HG02571 (cell line): ENCODE measurements around the gene PBX1.

Experiments used
- ATAC-seq: cut with Tn5 transposase; IDR thresholded peaks from one replicate; pipeline ENCODE4 v1.9.1; 2021; ENCODE audit warnings: mild to moderate bottlenecking, moderate library complexity; ENCODE audit not compliant: unreplicated experiment

Gene PBX1

DNA sequence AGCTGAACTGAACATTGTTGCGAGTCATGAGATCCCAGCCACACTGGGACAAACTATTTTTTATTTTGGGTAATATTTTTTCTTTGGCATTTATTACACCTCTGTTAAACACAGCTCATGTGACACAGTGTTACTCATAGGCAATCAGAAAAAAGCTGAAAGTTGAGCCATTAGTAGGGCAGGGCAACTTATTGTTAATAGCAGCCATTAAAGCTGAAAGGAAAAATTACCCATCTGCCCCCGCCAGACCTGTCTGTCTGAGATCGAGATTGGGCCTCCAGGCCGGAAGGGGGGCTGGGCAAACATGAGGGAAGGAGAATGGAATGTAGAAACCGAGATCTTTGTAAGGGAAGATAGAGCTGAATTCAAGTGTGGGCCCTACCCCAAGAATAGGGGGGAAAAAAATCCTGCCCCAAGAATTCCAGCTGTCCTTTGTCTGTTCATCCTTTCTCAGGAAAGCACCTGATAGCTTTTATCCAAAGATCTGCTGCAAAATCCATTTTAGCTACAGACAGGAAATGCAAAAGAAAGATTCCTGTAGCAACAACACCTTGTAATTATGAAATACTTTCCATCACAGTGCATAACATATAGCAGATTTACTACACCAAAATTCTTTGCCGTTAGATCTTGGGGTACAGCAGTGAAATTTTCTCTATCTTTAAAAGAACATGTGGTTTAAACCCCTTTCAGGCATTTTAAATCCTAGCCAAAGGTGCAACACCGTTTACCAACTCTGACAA lies 212.8 kb downstream of the PBX1 start:
- no peak for ATAC-seq

DNA sequence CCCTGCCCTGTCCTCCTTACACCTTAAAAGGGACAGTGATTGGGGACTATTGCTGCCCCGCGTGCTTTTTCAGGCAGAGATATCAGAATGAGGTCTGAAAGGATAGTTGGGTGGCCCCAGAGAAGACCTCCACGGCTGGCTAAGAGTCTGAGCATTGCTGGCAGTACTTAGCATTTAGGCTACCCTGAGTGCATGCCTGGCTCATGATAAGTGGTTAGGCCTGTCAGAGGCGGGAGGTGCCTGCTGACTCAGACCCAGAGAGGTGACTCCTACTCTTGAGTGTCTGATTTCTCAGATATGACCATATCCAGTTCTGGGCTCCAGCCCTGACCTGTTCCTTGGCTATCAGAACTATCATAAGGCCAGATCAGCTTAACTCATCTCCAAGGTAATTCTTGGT lies 213.7 kb downstream of the PBX1 start:
- ATAC-seq, result peak; percentile 95

DNA sequence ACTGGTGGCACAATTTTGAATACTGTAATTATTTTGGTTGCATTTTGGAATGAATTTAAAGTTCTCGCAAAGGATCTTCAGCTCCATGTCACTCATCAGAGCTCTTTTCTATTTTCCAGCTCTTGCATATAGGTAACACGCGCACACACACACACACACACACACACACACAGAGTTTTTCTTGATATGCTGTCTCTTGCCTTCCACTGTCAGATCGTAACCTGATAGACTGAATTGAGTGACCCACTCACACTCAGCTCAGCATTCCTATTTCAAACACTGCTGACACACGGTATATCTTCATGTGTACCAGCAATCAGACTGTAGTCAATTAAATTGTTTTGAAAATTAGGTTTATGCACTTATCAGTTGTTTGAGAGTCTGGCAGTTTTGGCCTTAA lies 214.1 kb downstream of the PBX1 start:
- ATAC-seq, result no peak

DNA sequence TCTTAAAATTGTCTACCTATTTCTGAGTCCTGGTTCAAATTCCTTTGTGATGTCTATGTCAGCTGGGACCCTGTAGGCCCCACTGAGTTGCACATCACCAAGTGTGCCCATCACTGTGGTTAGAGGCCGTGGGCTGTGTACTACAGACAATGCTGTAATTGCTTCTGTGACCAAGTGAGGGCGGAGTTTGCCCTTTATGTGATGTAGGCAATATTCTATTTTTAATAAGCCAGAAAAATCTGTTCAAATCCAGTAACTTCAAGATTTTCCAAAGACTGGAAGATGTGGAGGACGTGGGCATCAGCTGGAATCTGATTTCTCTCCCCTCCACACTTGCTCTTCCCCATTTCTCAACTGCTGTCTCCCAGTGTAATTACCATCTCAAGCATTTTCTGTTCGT lies 215.4 kb downstream of the PBX1 start:
- ATAC-seq, result no peak

DNA sequence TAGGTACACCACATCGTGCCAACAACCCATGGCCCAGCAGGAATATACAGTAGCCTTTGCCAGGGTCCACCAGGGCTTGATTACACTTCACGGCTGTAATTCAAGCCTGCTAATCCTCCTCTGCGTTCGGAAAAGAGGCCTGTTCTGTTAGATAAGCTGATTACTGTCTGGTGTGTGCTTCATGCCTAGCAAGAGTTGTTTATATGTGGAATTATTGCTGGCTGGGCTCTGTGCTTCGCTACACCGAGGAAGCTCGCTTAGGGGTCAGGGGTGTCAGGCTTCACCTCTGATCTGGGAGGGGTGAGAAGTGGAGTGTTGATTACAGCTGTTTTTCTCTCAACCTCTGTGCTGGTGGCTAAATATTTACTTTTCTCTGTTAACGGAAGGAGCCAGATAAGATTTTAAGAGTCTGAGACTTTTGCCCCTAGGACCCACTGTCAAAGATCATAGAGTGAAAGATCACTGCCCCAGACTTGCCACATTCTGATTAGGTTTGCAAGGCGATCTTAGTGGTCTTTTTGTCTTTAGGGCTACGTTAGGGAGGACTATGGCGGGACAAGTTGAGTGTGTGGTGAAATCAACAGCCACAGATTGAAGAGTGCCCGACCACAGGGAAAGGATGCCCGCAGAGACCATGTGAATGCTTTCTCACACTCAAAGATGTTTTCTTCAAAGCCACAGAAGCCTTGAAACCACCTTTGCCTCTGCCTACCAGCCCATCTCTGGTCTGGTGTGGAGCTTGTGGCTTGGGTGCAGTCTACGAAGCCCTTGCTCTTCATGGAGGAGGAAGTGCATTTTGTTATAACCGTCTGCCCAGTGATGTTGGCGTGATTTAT lies 216.1 kb downstream of the PBX1 start:
- no peak for ATAC-seq

DNA sequence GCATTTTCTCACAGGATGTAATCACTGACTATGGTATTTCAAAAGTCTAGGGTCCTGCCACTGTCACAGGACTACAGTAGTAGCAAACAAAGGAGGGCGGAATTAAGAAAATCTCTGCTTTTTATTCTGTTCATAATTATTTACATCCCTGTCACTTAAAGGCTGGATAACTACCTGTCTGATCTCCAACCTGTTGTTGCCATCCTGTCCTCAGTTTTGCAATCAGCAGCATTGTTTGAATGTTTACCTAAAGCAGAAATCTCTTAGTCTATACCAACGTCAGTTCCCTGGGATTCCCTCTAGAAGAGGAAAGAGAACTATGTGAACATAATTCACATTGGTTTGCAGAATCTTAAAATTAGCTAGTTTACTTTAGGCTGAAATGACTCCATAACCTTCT lies 218.5 kb downstream of the PBX1 start:
- ATAC-seq, result no peak

DNA sequence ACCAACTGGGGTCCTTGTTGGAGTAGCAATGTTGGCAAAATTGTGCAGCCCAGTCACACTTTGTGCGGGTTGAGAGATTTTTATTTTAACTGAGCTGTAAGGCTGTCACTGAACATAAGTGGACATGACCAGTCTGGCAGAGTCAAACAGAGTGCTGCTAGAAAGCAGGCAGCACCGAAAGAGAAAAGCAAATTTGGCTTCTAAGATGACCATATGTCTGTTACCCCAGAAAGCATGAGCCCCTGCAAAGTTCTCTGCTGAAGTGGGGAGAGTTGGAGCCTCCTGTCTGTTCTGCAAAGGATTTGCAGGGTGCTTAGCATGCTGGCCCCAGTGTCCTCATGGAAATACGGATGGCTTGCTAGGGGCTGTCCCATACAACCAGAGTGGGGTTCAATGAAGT lies 220.4 kb downstream of the PBX1 start:
- ATAC-seq, result no peak

DNA sequence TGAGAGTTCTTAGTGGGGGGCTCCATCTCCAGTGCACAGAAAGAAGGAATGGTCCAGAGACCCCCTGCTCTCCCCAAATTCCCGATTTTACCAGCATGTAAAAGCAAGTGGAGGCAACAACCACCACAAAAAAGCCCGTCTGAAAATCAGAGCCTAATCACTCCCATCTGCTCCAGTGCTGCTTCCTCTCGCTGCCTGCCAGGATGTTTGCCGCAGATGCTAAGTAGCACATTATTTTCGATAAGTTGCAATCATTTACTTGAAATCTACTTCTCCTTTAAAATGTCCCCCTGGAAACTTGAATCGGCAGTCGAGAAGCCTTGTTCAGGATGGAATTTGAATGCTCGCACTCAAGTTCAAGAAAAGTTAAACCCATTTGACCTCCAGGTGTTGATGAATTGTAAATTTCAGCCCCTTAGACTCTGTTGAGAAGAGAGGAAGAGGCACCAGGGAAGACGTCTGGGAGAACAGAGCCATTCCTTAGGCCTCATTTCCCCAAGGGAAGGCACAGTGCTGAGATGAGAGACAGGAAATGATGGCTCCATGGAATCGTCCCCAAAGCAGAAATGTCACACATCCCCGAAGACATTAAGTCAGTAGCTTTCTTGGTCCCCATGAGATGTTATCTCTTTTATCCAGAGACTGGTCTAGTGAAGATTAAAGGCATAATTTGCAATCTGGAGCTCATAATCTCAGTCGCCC lies 221.3 kb downstream of the PBX1 start:
- ATAC-seq, result no peak

DNA sequence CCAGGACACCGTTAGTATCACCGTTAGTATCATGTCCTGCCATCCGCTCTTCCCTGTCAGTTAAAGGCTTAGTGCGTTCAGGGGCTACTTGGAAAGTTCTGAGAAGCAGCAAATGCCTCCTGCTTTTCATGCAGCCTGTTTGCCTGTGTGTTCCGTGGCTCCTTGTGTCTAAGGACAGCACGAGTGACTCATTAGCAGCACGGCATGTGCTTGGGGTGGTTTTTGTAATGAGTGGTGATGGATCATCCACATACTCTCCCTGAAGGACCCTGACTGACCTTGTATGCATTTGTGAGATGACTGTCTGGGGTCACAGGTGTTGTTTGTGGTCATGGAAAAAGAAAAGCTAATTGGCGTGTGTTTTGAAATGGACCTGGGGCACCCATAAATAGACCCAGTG lies 221.9 kb downstream of the PBX1 start:
- ATAC-seq, result no peak

DNA sequence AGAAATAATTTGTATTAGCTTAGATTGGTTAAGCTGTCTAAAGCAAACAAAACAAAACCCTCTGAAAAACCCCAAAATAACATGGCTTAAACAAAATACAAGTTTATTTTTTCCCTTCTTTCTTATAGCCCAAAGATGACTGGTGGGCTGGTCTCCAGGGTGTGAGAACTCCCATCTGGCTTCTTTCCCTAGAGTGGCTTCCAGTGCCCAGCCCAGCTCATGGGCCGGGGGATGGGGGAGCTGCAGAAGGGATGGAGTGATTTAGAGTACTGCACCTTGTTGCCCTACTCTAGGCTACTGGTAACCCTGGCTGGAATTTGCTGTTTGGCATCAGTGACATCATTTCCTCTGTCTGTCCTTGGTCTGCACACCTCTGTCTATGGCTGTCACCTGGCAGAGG lies 223.0 kb downstream of the PBX1 start:
- ATAC-seq, result no peak

DNA sequence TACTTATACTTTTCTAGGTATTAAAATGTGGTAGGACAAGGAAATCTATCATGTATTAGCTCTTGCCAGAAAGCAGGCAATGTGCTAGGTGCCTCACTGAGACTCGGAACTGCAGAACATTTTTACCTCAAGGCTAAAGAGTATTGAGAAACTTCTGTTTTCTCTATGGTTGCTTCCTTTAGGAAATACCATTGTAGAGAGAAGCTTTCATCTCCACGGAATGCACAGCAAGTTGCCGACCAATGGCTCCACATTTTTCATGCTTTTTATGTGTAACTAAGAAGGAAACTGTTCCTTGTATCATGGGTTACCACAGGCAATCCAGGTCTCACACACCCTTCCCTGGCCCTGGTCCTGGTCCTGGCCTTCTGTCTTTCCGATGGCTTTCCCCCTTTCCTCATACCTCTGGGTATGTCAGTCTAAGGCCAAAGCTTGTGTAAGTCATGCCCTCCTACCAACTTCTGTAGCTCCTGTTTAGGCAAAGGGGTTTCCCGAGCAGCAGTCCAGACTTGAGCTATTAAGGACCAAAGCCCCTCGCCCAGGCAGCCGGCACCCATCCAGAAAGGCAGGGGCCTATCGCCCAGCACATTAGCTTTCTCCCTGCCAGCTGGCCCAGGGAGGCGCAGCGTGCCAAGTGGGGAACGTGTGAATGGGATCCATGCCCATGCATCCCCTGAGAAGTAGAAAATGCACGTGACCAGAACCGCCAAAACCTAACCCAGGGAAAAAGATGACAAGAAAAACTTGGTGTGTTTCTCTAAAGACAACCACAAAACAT lies 225.0 kb downstream of the PBX1 start:
- no peak for ATAC-seq

DNA sequence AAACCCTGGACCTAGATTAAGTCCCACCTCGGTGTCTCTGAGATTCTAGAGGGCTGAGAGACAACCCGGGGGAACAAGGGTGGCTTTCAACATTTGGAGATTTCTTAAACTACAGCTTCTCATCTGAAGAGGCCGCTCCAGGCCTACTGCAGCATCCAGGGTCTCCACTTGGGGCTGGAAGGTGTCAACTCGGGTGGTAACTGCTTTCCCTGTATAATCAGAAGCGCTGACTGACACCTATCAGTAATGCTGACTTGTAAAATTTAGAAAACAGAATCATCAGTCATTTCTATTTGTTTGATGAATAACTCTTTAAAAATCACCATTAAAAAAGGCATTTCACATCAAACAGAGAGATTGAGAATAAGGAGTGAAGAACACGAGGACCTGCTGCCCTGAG lies 226.0 kb downstream of the PBX1 start:
- ATAC-seq, result no peak

DNA sequence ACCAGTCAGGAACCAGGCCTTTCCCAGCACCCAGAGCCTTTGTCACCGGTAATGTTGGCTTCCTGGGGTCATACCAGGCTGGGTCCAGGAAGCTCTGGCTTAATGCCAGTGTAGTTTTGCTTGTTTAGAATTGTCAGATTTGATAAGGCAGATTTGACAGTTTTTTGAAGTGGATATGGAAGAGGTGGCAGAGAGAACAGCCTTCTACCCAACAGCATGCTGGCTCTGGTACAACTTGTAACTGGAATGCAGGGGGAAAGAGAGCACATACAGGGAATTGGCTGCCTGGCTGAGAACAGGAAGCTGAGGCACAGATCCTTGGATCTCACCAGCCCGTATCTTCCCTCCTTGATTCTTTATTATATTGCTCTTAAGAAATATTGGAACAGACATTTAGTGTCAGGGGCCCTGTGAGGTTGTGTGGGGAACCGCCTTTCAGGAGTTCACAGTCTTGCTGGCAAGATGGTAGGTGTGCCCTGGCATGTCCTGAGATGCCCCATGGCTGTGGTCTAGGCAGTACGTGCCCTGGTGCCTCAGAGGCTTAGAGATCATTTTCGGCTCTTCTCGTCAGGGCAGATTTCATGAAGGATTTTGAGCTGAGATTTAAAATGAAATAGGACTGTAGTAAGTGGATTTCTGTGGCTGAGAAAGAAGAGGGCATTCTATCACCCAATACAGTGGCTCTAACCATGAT lies 227.0 kb downstream of the PBX1 start:
- ATAC-seq, result no peak

DNA sequence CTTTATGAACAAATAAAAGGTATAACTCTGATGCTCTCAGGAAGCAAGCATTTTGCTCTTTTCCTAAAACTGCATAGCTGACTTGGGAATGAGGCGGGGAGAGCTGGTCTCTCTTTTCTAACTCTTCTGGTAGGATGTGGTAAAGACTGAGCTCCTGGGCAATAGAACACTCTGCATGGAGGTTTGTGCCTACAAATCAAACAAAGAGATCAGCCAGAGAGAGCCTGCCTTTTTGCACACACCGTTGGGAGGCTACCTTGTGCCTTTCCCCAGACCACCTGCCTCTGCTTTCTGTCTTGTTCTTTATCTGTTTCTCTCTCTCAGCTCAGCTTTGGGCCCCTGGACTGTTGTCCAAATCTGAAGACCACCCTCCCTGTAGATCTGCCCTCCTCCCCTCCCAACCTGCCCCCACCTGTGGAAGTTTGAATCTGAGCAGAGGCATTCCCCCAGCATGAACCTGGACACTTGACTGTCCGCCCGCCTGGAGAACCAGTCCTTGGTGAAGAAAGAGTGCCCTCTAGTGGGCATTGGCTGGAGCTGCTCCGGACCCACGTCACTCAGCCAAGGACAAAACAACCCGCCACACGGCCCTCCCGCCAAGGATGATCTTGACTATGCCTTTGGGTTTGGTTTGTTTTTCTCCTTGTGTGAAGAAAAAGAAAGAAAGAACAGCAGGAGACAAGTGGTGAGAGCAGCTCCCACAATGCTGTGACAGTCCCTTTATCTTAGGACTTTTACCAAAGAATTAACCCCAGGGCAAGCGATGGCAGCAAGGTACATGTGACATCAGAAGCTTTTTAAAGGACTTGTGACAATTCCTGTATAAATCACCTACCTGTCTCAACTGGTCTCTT lies 228.2 kb downstream of the PBX1 start:
- ATAC-seq, result peak; percentile 98

DNA sequence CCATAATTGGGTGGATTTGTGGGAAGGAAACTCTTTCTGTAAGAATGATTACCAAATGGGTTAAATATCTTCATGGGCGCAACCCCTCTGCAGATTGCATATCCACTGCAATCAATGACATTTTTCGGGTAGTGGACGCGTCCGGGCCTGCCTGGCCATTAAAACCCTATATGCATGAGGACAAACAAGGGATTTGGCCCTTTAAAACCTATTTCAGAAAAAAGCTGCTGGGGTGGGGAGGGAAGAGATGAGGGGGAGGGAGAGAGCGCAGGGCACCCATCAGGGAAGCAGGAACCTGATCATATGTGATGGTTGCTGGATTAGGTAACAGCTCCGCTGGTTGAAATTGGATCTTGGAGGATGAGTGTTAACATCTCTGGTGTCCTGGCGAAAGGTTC lies 228.8 kb downstream of the PBX1 start:
- ATAC-seq, result no peak

DNA sequence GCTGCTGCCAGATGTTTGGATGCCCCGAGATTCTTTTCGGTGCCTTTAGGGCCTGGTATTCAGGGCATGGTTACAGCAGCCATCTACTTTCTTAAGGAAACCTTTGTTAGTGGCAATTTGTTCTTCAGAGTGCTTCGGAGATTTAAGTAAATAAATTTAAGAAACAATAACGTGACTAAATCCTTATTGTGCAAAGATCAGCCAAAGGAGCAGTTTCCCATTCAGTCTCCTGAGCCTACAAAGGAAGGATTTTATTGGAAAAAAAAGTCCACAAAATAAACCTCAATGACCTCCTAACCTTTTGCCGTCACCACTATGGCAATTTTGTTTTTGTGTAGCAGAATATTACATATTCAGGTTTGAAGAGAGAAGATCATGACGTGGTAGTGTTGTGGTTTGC lies 231.1 kb downstream of the PBX1 start:
- ATAC-seq, result no peak

DNA sequence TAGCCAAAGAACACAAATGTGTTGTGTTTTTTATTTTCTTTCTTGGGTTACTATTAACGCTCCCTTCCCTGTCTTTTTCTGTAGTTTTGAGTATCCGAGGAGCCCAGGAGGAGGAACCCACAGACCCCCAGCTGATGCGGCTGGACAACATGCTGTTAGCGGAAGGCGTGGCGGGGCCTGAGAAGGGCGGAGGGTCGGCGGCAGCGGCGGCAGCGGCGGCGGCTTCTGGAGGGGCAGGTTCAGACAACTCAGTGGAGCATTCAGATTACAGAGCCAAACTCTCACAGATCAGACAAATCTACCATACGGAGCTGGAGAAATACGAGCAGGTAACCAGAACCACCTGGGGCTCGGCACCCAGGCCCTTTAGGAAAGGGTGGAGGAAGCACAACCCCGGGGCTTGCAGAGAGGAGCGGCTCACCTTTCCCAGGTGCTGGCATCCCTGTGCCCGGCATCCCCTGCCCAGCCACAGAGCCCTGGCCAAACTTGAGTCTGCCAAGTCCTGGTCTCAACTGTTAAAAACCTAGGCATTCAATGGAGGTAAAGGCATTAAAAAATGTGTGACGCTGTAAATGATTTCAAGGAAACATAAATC lies 233.5 kb downstream of the PBX1 start:
- ATAC-seq, result no peak

DNA sequence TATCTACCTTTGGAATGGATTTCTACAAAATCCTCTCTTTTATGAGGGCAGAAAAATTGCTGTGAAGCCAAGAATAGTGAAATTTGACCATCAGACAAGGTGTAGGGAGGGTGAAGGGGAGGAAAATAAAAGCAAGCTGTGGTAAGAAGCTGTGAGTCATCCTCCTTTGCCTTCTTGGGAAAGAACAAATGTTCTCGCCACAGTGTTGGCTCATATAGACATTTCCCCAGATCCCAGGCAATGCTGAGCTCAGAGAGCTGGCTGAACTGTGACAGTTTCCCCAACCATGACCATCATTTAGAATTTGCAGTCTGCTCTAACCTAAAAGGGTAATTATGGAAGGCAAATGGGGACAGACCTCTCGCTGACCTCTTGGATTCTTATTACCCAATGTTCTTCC lies 235.4 kb downstream of the PBX1 start:
- ATAC-seq, result no peak

DNA sequence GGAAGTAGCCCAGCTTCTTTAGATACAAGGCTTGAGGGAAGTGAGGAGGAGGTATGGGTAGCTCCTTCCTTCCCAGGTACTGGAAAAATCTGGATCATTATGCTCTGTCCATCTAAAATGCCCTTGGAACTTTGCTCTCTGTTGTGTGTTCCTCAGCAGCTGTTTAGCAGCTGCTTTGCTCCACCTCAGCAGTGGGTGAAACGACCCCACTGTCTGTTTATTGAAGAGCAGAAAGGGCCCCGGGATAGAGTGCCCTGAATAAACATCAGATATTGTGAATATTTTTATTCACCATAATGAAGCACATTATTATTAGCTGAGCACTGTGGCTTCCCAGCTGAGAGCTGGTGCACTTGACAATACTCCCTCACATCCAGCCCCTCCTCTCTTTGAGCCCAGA lies 237.9 kb downstream of the PBX1 start:
- ATAC-seq, result no peak
